Measurements from ENCODE around the gene PSORS1C1. TPM values are rescaled to one million over a fixed set of nuclear protein-coding genes. Genes with fewer than 3 reads are reported as not detected.
"Not testable (repeated sequence)": the region's sequence is repeated elsewhere in the genome, so short reads cannot be mapped to it uniquely, and the experiment has no call there.

PSORS1C1 gene
- total RNA-seq, 1 donor from 2014 or later = 0.93 TPM

- no peaks in the 10 kb centered on the region for H3K27me3 Mint-ChIP-seq
- H3K4me1 Mint-ChIP-seq = peaks cover 54% of the 10 kb centered on the region
- DNase-seq = no peak
- peaks cover 9% of the 10 kb centered on the region for H3K36me3 Mint-ChIP-seq (ENCODE audit: low read depth)
- no peak overlapping the region for H3K4me3 Mint-ChIP-seq
- ATAC-seq (ENCODE audit: low read depth) = no peak
- intact Hi-C loops (cut with micrococcal nuclease) = no loop called here
- CTCF ChIA-PET = no interaction called here
- no peaks in the 10 kb centered on the region for H3K9me3 Mint-ChIP-seq
- POLR2A ChIA-PET = interaction anchor here (0.6 kb wide), 1 partner anchor 301 kb away, joined by 4 read pairs; no protein-coding TSS in a partner anchor
- H3K27ac Mint-ChIP-seq = no peak overlapping the region
- no peak for TF ChIP-seq CTCF (IDR thresholded peaks at IDR 0.05)
These were observed 46.9 kb downstream of the PSORS1C1 start for GRCh38 chr6:31161216-31162126.

DNA sequence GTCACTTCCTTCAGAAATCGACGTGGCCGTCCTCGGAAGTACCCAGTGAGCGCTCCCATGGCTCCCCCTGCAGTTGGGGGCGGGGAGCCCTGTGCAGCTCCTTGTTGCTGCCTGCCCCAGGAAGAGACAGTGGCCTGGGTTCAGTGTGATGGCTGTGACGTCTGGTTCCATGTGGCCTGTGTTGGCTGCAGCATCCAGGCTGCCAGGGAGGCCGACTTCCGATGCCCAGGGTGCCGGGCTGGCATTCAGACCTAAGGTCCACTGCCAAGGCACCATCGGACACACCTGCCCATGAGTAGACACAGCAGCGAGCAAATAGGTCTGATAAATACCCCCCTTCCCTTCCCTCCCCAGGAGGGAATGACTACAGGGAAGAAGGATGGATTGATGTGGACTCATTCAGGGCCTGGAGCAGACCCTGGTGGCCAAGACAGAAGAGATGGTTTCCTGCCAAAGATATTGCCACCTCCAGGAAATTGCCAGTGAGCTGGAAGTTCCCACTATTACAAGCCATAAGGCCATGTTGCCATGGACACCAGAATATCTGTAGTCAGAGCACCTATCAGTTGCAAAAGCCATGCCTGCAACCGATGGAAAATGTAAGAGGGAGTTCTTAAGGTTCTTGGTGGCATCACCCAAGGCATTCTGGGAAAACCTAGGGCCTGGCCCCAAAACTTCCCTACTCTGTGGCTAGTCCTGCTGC, 48.0 kb downstream of the PSORS1C1 start:
- intact Hi-C loops (cut with micrococcal nuclease) = no loop called here
- H3K36me3 Mint-ChIP-seq (ENCODE audit: low read depth) = peaks cover 9% of the 10 kb centered on the region
- H3K4me1 Mint-ChIP-seq = peaks cover 46% of the 10 kb centered on the region
- no peak for TF ChIP-seq CTCF (IDR thresholded peaks at IDR 0.05)
- no peaks in the 10 kb centered on the region for H3K27me3 Mint-ChIP-seq
- ChIA-PET POLR2A (interaction anchor here (0.5 to 0.6 kb wide), 2 partner anchors 24 to 443 kb away, joined by 3 to 10 read pairs; no protein-coding TSS in a partner anchor), CTCF (no interaction called here)
- DNase-seq = no peak
- no peak overlapping the region for H3K27ac Mint-ChIP-seq
- H3K9me3 Mint-ChIP-seq = no peaks in the 10 kb centered on the region
- H3K4me3 Mint-ChIP-seq = no peak overlapping the region
- no peak for ATAC-seq (ENCODE audit: low read depth)

- ATAC-seq (ENCODE audit: low read depth) (no peak), DNase-seq (no peak)
- ChIA-PET POLR2A (interaction anchor here (0.6 to 1.2 kb wide), 3 partner anchors 24 to 549 kb away, joined by 4 to 6 read pairs (median 4); no protein-coding TSS in a partner anchor), CTCF (interaction anchor here (2.2 kb wide), 1 partner anchor 28 kb away, joined by 6 read pairs; no protein-coding TSS in a partner anchor)
- Mint-ChIP-seq H3K9me3 (no peaks in the 10 kb centered on the region), H3K27ac (peak overlapping the region; percentile 59), H3K4me3 (no peak overlapping the region), H3K27me3 (no peaks in the 10 kb centered on the region), H3K36me3 (ENCODE audit: low read depth) (peaks cover 6% of the 10 kb centered on the region), H3K4me1 (peaks cover 34% of the 10 kb centered on the region)
- no peak for TF ChIP-seq CTCF (IDR thresholded peaks at IDR 0.05)
- intact Hi-C loops (cut with micrococcal nuclease) = no loop called here
These were observed 49.3 kb downstream of the PSORS1C1 start for GRCh38 chr6:31163922-31164321.

GRCh38 chr6:31164475-31165063, 50.0 kb downstream of the PSORS1C1 start:
- ATAC-seq (ENCODE audit: low read depth); H3K9me3 Mint-ChIP-seq; H3K27me3 Mint-ChIP-seq; intact Hi-C loops (cut with micrococcal nuclease); DNase-seq; H3K36me3 Mint-ChIP-seq (ENCODE audit: low read depth): not testable (repeated sequence)
- H3K27ac Mint-ChIP-seq = peak overlapping the region; percentile 89
- ChIA-PET CTCF (interaction anchor here (1.4 to 2.2 kb wide), 2 partner anchors 27 to 202 kb away, joined by 6 to 7 read pairs; no protein-coding TSS in a partner anchor), POLR2A (interaction anchor here (0.6 to 2.4 kb wide), 9 partner anchors 20 to 550 kb away, joined by 3 to 8 read pairs (median 4); no protein-coding TSS in a partner anchor)
- peak overlapping the region; percentile 53 for H3K4me3 Mint-ChIP-seq
- H3K4me1 Mint-ChIP-seq = peaks cover 29% of the 10 kb centered on the region

- peak; percentile 88 for ATAC-seq (ENCODE audit: low read depth)
- intact Hi-C loops (cut with micrococcal nuclease); H3K36me3 Mint-ChIP-seq (ENCODE audit: low read depth); H3K9me3 Mint-ChIP-seq; H3K27me3 Mint-ChIP-seq: not testable (repeated sequence)
- ChIA-PET CTCF (interaction anchor here (1.4 to 2.2 kb wide), 2 partner anchors 27 to 201 kb away, joined by 6 to 7 read pairs; no protein-coding TSS in a partner anchor), POLR2A (interaction anchor here (1.0 to 2.4 kb wide), 7 partner anchors 19 to 143 kb away, joined by 3 to 8 read pairs (median 5); no protein-coding TSS in a partner anchor)
- peak; percentile 26 for DNase-seq
- H3K4me1 Mint-ChIP-seq = peaks cover 24% of the 10 kb centered on the region
- H3K4me3 Mint-ChIP-seq = peak overlapping the region; percentile 53
- H3K27ac Mint-ChIP-seq = peak overlapping the region; percentile 89
These were observed 50.6 kb downstream of the PSORS1C1 start for GRCh38 chr6:31165064-31165832.

Data from activated B cell treated with CpG ODN at 0.5 μM for 24 hours (primary cell).